Posterior vena cava (tissue), 2 donors: Measurements from ENCODE around the gene KIF9. TPM values are rescaled to one million over a fixed set of nuclear protein-coding genes. Genes with fewer than 3 reads are reported as not detected.
"Not testable (repeated sequence)": the region's sequence is repeated elsewhere in the genome, so short reads cannot be mapped to it uniquely, and the experiment has no call there.

ENCODE experiments used
- DNase-seq: peaks from one replicate; pipeline ENCODE4 v3.0.0-alpha.2; 2020; ENCODE audit warnings: low spot score
- intact Hi-C, 2 donors: fragments of 100-400 bp; cut with DNase I; formaldehyde crosslinking; loops; one replicate each; pipeline versions ENCODE4 v1.14.1 to v1.14.2; 2022 to 2023
- total RNA-seq, 2 donors: library from RNA; stranded (reverse); fragmentation: NEBNext Ultra II Directional; extraction: Animal tissue kit (Norgen Biotek cat#: 25700); gene quantifications; one replicate each; pipeline ENCODE4 v1.2.1, GENCODE V29; 2021
- donor health status: DM: yes; HTN: yes; CAD: no.
- donor health status: DM: yes; HTN: yes; CAD: no.

KIF9 gene
- total RNA-seq, 2 donors from 2014 or later: 4.7 to 5.6 TPM

DNA sequence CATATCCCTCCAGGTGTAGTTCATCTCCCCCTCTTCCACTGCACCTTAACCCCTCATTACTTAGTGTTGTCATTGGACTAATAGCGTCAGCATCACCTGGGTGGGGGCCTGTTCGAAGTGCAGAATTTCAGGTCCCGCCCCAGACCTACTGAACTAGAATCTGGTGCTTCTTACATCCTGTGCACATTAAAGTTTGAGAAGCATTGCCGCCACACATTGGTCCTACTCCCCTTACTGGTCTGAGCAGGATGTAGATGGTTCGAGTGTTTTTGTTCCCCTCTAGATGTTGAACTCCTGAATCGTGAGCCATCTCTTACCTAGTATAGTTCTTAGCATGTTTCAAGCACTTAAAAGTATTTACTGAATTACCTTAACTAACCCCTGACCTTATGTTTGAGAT is 13.4 kb upstream of the KIF9 start:
- intact Hi-C loops: no loop called here
- DNase-seq: no peak

DNA sequence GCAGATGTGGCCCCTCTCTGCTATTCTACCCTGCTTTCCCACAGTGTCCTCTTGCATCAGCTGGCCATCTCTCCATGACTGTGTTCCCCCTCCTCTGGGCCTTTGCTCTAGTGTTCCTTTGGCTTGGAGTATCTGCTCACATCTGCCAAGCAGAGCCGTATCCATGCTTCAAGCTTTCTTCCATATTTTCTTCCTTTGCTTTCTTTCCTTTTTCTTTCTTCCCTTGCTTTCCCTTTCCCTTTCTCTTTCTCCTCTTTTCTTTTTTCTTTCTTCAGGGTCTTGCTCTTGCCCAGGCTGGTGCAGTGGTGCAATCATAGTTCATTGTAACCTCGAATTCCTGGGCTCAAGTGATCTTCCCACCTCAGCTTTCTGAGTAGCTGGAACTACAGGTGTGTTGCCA is 12.7 kb upstream of the KIF9 start:
- no peak for DNase-seq
- intact Hi-C loops: no loop called here

DNA sequence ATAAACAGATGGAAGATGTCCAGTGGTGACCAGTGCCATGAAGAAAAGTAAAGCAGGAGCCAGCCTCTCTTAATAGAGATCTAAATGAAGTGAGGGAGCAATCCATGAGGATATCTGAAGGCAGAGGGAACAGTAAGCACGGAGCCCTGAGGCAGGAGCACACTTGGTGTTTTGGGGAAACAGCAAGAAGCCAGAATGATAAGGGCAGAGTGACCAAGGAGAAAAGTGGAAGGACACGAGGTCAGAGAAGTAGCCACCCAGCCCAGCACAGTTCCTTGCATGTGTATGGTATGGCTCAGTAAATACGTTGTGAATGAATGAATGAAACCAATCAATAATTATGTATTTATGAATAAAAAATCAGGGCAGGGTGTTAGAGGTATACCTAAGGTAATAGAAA is 11.8 kb upstream of the KIF9 start:
- intact Hi-C loops: no loop called here

DNA sequence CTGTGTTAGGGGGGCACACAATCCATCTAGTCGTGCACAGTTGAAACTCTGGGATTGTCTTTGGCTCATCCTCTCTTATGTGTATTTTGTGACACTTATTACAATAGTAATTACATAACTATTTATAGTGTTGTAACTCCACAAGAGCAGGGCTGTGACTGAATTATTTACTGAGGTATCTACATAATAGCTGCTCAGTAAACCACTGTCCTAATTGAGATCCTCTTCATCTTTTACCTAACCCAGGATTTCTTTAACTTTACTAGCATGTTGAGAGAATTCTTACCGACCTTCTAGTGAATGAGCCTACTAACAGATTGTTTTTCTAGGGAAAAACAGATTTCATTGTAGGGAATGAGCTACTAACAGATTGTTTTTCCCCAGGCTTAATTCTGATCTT is 11.2 kb upstream of the KIF9 start:
- DNase-seq: no peak
- intact Hi-C loops: no loop called here

More for the DNA sequence above, 11.8 kb upstream of the KIF9 start:
- DNase-seq: no peak

DNA sequence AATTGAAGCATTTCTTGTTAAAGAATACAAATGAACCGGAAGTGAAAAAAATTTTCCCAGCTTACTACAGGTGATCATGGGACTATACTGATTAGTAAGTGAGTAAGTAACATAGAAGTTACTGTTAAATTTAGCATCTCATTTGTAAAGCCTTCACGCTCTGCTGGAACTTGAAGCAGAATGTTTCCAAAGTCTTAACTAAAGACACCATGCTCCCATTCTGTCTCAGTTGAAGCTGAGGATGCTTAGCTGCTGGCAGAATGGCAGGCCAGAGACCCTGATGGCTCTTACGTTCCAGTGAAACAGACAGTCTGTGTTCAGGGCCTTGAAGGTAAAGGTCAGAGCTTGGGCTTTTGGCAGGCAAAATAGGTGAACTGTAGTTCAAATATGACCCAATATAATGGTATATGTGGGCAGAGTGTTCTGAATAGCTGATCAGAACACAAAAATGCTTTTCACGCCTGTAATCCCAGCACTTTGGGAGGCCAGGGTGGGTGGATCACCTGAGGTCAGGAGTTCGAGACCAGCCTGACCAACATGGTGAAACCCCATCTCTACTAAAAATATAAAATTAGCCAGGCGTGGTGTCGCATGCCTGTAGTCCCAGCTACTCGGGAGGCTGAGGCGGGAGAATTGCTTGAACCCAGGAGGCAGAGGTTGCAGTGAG is 9.3 kb upstream of the KIF9 start:
- intact Hi-C loops, DNase-seq: not testable (repeated sequence)

DNA sequence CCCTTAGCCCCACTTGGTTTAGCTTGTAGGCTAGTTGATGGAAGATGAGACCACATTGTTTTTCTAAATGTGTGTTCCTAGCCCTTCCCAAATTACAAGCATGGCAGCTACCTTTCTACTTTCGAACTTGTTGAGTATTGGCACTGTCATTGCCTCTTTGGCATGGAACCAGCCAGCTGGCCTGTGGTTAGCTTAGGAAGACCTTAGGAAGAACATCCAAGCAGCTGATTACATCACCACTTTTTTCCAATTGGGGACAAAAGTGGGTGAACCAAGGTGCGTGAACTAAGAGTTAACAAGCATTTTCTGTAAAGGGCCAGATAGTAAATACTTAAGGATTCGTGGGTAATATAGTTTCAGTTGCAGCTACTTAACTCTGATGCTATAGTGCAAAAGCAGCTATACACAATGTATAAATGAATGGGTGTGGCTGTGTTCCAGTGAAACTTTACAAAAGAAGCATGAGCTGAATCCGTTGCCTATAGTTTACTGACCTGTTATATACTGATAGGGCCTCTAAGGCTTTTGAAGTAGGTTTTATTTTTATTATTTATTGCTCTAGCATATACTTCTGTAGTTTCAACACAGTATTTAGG is 8.7 kb upstream of the KIF9 start:
- intact Hi-C loops: no loop called here
- no peak for DNase-seq

DNA sequence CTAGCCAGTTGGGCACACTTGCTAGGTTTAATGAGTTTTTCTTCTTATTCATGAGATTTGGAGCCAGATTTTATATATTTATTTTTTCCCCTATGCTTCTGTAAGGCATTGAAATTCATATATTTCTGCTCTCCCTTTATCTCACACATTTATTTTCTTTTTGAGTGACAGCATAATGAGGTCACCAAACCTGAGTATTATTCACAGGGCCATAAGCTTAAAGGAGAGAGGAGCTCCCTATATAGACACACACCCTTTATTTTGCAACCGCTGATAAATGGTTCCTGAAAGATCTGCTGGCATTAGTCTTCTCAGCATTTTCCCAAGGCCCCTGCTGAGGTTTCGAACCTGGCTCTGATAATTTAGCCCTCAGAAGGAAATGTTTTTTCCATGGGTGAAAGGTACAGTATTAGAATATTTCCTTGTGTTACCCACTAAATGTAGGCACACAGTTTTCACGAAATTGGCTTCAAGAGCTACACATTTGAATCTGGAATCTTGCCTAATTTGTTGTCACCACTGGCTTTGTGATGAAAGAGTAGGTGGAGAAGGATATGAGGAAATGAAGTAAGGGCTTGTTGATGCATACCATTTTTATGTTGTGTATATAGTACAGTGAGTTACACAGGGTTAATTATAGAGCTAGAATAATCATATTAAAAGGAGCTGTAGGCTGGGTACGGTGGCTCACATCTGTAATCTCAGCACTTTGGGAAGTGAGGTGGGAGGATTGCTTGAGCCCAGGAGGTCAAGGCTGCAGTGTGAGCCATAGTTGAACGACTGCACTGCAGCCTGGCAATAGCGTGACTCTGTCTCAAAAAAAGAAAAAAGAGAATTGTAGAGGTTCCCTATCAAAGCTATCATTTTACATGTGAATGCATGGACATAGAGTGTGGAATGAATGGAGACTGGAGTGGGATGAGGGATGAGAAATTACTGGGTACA is 6.6 kb upstream of the KIF9 start:
- DNase-seq: no peak
- intact Hi-C loops: no loop called here

DNA sequence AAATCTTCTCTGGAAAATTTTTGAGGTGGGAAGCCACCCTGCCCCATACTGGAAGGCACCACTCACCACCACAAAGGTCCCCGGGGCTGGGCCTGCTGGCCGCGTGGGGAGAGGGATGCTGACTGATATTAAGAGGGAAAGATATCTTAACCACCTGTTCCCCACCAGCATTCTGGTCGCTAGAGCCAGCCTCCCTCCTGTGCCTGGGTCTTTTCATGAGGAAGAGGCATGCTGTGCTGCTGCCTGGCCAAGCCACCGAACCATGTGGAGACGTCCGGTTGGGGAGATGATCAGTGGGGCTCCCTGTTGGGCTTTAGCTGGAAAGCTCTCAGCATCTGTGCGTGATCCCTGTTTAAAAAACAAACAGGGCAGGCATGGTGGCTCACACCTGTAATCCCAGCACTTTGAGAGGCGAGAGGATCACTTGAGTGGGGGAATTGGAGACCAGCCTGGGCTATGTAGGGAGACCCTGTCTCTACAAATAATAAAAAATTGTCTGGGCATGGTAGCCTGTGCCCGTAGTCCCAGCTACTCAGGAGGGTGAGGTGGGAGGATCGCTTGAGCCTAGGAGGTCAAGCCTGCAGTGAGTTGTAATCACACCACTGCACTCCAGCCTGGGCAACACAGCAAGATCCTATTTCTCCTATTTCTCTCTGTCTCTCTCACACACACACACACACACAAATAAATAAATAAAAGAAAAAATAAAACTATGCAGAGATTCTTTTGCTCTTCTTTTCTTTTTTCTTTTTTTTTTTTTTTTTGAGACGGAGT is 1.2 kb upstream of the KIF9 start:
- DNase-seq: no peak
- intact Hi-C loops: no loop called here

DNA sequence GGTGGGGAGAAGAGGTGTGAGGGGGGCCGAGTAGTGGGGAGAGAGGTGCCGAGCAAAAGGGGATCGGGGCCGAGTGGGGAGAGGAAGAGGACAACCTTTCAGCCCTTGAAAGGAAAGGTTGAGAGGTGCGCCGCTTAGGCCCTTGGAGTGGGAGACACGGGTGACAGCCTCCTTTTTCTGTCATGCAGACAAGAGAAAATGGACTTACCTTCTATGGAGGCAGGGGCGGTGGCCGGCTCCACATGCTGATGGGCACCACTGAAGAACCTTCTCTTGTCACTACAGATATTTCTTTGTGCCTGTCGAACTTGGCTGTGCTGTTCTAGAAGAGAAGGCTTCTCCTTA is 566 bp upstream of the KIF9 start:
- intact Hi-C loops: no loop called here
- no peak for DNase-seq

DNA sequence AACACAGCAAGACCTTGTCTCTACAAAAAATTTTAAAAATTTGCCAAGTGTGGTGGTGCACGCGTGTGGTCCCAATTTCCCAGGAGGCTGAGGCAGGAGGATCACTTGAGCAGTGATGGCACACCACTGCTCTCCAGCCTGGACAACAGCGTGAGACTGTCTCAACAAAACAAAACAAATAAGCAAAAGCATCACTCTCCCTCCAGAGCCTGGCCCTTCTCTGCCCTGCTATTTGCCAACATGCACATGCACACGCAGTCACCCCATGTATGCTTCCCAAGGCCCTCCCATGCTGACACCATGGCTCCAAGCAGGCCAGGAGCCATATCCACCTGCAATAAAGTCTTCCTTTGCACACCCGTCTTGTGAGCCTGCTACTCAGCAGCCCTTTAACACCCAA is 2.1 kb downstream of the KIF9 start:
- intact Hi-C loops: no loop called here
- DNase-seq: no peak

DNA sequence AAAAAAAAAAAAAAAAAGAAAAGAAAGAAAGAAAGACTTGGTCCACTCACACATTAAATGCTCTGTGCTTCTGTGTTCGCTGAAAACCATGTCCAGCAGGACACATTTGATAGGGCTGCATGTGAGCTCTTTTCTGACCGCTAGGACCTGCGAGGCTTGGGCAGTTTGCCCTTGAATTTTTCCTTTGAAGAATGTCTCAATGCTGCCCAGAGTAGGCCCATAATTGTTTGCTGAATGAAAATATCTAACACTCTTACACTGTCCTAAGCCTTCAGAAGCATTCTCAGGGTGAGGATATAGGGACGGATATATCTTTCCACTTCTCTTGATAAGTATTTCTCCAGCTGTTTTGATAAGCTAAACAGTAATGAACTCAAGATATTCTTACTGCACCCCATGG is 6.0 kb downstream of the KIF9 start:
- intact Hi-C loops: no loop called here
- DNase-seq: no peak

DNA sequence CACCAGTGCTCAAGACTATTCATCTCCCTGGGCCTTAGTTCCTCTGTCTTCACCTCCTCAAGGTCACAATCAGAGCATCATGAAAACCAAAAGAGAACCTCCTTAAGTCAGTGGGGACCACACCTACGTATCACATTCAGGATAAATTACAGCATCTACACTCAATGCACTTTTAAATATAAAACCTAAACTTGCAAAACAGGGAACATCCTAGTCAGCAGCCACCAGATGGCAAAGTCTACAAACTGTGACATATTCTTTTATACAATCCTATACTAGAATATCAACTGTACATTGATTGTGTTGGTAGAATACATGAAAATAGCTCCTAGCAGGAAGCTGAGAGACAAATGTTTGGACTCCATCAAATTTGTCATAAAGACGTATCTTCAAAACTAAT is 7.9 kb downstream of the KIF9 start:
- intact Hi-C loops: no loop called here
- no peak for DNase-seq

DNA sequence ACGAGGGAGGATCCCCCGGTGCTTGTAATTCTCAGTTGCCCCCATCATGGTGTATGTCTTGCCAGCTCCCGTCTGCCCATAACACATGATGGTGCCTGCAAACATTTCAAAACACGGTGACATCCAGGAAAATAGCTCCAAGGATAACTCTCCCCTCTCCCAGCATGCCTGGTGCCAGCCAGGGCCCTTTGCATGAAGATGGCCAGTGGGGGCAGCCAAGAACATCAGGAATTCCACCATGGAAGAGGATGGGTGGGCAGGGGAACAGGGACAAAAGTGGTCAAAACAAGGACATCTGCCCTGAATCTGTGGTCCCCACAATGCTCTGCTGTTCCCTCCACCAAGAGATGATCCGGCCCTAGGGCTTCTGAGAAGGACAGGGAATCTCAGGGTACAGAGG is 9.0 kb downstream of the KIF9 start:
- intact Hi-C loops: no loop called here
- DNase-seq: peak; percentile 41

DNA sequence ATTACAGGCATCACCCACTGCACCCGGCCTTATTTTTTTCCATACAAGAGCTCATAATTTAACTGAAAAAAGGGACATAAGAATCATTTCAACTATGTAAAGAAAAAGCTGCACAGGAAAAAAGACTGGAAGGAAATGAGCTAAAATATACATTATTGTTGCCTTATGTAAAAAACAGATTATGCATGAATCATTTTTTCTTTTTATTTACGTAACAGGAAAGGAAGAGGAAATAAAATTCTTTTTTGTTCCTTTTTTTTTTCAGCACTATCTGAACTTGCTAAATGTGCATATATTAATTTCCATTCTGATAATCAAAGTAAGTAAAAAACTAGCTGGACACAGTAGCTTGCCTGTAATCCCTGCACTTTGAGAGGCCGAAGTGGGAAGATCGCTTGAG is 12.1 kb downstream of the KIF9 start:
- intact Hi-C loops: no loop called here
- no peak for DNase-seq

DNA sequence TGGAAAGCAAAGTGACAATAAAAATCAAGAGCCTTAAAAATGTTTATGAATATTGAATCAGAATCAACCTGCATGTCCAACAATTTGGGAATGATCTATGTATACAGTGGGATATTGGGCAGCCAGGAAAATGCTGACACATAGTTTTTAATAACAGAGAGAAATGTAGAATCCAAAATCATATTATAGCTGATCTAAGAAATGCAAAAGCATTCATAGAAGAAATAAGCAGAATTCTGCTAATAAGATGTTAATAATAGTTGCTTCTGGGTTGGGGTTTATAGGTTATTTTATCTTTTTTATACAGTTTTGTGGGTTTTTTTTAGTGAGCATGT is 15.1 kb downstream of the KIF9 start:
- DNase-seq: no peak
- intact Hi-C loops: no loop called here

DNA sequence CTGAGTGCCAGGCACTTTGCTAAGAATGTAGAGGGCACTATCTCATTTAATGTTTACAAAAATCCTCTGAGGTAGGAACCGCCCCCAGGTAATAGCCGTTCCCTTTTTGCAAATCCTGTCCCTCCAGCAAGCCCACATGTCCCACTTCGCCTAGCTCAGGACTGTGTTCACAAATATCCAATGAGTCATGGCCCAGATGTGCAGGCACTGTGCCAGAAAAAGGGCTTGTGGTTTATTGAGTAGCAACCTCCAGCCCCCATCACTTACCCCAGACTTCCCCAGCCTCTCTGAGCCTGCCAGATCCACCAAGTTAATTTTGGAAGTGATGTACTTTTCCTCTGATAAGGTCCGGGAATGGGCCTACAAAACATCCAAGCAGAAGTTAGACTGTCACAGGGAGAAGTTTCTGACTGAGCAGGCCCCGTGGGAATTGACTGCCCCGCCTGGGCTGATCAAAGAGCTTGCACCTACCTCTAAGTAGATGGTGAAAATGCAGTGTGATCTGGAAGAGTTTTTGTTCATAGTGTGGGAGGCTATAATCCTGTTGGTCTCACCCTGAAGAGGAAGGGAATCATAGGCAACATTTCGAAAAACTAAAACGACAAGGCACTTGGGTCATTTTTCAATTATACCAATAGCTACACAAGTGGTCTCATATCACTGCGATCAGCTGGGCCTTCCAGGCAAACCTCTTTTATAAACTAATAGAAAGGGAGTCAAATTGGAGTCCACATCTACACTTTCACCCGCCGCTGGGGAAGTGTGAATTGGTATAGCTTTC is 15.7 kb downstream of the KIF9 start:
- DNase-seq: peak; percentile 88
- intact Hi-C loops: no loop called here

DNA sequence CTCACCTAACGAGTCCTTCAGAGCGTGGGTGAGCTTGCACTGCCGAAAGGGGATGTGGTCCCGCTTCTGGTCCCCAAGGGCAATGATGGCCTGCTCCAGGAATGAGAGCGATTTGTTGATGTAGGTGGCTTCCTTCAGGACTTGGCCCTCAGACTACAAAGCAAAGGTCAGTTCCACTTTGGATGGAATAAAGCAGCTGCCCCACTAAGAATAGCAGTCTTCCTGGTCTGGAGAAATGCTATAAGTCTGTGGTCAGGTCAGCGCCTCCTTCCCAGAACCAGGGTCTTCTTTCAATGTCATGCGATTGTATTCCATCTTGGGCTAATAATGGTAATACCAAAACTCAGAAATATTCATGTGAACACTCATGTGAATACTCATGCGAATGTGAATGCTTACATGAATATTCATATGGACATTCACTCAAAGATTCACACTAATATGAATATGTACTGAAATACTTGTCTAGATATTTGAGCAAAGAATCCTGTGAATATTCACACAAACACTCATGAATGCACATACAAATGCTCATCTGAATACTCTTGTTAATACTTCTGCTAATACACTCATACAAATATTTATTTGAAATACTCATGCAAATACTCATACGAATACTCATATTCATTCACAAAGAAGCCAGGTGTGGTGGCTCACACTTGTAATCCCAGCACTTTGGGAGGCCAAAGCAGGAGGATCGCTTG is 16.7 kb downstream of the KIF9 start:
- DNase-seq: no peak
- intact Hi-C loops: no loop called here

DNA sequence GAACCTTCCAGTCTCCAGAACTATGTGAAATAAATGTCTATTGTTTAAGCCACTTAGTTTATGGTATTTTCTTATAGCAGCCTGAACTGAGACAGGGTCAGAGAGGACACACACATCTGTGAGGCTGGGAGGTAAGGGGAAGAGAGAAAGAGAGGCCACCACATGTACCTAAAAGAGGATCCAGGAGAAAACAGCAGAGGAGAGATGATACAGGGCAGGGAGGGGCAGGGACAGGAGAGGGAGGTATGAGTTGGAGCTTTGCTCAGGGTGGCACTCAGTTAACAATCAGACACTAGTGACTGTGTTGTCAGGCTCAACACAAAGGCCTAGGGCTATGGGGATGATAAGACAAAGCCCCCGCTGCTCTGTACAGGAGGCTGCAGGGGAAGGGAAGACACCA is 17.6 kb downstream of the KIF9 start:
- DNase-seq: no peak
- intact Hi-C loops: no loop called here

DNA sequence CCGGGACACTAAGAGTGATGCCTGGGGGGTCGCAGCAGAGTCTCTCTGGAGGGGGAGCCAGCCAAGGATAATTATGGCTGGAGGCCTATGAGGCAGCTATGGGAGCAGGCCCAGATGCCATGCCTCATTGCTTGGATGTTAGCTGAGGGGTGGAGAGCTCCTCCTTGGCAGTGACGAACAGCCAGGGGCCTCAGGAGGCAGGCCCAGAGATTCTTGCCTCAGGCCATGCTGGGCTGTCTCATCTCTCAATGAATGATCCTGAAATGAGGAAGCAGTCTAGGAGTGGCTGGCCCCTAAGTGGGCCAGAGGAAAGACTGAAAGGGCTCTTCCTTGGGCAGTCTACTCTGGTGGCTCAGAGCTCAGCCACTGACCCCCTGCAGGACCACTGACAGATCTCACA is 21.3 kb downstream of the KIF9 start:
- intact Hi-C loops: no loop called here
- DNase-seq: peak; percentile 48
